ENCODE data around the gene SPATA13.

DNA sequence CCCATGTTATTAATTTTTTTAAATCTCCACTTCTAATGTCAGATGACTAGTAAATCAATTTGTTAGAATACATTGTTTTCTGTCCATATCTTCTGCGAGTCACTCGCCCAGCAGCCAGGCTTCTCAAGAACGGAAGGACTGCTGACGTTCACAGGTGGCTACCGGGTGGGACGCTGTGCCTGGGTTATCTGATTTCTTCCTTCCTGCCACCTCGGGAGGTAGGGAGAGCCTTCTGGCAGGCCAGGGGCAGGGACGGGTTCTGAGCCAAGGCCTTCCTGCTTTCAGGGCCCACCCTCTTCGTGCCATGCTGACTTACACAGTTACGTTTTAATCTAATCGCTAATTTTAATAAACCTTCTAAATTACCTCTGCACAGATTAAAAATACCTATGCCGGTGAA lies 140.9 kb downstream of the SPATA13 start:
- TF ChIP-seq CBX3 (IDR thresholded peaks at IDR 0.05; ENCODE audit: borderline replicate concordance, low read depth) (no peak), NFYB (IDR thresholded peaks at IDR 0.05; ENCODE audit: insufficient read depth, low read depth, low read length) (no peak), CTCF (IDR thresholded peaks at IDR 0.05 in 2 of 3, conservative IDR thresholded peaks at IDR 0.05 in 1 of 3; ENCODE audit: control insufficient read depth in 2 of 3, extremely low read depth in 1 of 3, insufficient read depth in 1 of 3, low read depth in 3 of 3, low read length in 3 of 3) (no peak), HDAC2 (IDR thresholded peaks at IDR 0.05) (no peak), JUND (IDR thresholded peaks at IDR 0.05; ENCODE audit: low read depth, low read length) (no peak)

All from GM12878 (cell line).